ENCODE data around the gene MAP9.
"Not testable (repeated sequence)": the region's sequence is repeated elsewhere in the genome, so short reads cannot be mapped to it uniquely, and the experiment has no call there.

Gene MAP9

DNA sequence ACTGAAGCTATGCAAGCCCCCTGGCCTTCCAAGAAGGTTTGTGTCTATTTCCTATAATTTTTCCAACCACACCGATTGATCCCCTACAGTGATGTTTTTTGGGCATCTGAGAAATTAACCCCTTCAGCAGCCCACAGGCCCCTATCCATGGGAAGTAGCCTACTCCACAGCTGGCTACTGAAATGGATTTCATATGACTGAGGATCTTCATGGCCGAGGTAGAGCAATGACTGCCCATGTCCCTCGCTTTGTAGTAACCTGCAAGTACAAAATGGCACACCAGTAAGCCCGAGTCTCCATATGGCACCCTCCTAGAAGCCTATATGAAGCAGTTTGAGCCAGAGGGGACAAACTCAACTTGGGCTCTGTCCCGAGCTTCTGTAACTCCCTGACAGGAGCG, 36.8 kb downstream of the MAP9 start:
- no peak for DNase-seq

GRCh38 chr4:155339588-155339987, 37.2 kb downstream of the MAP9 start:
- no peak for DNase-seq

- DNase-seq: no peak
Measured at GRCh38 chr4:155338196-155338595, 38.6 kb downstream of the MAP9 start.

- DNase-seq: no peak
Measured at GRCh38 chr4:155336242-155336641, 40.5 kb downstream of the MAP9 start.

- DNase-seq: no peak
Measured at GRCh38 chr4:155331478-155331877, 45.3 kb downstream of the MAP9 start.

- DNase-seq: no peak
Measured at GRCh38 chr4:155322782-155323181, 54.0 kb downstream of the MAP9 start.

DNA sequence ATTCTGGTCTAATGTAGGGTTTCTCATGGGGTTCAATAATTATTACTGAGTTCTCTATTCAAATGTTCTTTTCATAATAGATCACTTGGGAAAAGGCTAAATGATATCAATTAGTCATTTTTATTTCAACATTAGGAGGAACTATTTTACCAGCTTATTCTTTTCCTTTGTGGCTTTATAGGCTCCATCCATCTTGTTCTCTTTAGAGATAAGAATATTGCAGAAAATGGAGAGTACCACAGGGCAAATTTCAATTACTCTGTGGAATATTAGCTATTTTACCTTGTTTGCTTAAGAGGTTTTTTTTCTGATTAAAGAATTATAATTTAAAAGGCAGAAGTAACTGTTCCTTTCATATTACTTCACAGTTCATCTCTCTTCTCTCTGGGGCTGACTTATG, 55.8 kb downstream of the MAP9 start:
- no peak for DNase-seq

- DNase-seq: no peak
Measured at GRCh38 chr4:155319516-155319915, 57.2 kb downstream of the MAP9 start.

DNA sequence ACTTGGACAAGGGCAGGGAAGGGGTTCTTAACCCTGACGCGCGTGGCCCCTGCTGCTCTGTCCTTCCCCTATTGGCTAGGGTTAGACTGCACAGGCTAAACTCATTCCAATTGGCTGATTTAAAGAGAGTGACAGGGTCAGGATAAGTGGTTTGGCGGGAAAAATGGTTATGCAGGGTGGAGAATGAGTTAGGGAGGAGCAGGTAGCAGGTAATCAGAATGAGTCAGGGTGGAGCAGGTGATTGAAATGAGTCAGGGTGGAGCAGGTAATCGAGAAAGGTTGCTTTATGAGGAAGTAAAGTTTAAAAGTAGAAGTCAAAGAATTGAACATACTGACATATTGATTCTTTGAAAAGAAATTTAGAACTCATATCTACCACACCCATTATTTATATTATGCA, 64.7 kb downstream of the MAP9 start:
- DNase-seq: not testable (repeated sequence)

- no peak for DNase-seq
Measured at GRCh38 chr4:155307731-155308277, 69.0 kb downstream of the MAP9 start.

GRCh38 chr4:155305619-155306018, 71.1 kb downstream of the MAP9 start:
- no peak for DNase-seq

DNA sequence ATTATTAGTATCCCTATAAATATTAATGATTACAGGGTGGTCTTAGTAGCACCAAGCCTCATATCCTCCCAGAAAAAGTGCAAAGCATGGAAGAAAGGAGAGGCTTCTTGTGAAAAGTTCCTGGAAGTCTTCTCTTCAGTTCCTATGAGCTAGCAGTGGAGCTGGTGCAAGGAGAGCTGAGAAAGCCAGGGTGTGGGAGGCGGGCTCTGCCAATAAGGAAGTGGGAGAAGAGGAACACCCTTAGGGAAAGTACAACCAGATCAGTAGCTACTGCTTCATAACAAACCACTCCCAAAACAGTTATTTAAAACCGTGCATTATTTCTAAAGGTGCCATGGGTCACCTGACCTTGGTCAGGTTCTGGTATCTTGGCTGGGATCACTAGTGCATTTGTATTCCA, 72.4 kb downstream of the MAP9 start:
- DNase-seq: no peak

DNA sequence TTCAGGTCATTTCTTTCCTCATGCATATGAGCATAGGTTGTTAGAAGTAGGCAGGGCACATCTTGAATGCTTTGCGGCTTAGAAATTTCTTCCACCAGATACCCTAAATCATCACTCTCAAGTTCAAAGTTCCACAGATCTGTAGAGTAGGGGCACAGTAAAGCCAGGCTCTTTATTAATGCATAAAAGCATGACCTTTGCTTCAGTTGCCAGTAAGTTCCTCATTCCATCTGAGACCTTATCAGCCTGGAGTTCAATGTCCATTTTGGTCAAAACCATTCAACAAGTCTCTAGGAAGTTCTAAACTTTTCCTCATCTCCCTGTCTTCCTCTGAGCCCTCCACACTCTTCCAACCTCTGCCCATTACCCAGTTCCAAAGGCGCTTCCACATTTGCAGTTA, 77.7 kb downstream of the MAP9 start:
- no peak for DNase-seq
